ENCODE data around the gene SCUBE1.

- no peak for TF ChIP-seq CTCF (IDR thresholded peaks at IDR 0.05)
- TF ChIP-seq EZH2phosphoT487 (IDR thresholded peaks at IDR 0.05): no peak
These were observed 191.7 kb downstream of the SCUBE1 start, which contains the start of gene TSPO for GRCh38 chr22:43151251-43152002.
